ENCODE results near the gene MAN2B1.
A peak's percentile ranks its signal among the peaks of the same experiment; 100 is the strongest.

Gene MAN2B1

DNA sequence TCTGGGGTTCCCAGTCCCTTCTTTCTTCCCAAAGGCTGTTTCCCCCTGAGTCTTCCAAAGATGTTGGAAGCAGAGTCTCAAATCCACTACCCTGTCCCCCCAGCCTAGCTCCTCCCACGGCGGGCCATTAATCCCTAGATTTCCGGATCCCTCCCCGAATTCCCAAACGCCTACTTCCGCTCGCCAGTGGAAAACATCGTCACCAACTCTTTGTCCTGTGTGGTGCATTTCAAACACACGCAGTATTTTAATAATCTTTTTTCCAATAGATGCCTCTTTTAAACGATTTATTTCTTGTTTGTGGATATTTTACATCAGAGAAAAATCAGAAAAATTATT lies 55.2 kb downstream of the MAN2B1 start:
- no peak for DNase-seq (ENCODE audit: low read depth)

GRCh38 chr19:12610540-12611360 lies 55.8 kb downstream of the MAN2B1 start, which contains the start of the genes ZNF490 and ZNF791:
ZNF490 (minus strand) TSS chr19:12610813; CDS start chr19:12610680, 133 bp downstream.
ZNF791 (plus strand) TSS chr19:12610920; CDS start chr19:12611080, 160 bp downstream.
- DNase-seq (ENCODE audit: low read depth), result peak; percentile 88

DNA sequence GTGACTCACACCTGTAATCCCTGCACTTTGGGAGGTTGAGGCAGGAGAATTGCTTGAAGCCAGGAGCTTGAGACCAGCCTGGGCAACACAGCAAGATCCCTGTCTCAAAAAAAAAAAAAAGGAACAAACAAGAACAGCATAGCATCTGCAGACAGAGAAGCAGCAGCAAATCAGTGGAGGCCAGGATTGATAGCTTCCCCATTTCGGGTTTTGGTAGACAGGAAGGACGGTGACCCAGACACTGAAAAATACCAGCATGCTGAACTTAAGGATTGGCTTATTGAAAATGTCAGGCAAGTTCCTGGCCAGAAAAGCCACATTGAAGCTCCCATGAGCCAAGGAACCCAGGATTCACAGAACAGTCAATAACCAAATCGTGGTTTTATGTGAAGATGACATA lies 58.9 kb downstream of the MAN2B1 start:
- DNase-seq (ENCODE audit: low read depth), result no peak

DNA sequence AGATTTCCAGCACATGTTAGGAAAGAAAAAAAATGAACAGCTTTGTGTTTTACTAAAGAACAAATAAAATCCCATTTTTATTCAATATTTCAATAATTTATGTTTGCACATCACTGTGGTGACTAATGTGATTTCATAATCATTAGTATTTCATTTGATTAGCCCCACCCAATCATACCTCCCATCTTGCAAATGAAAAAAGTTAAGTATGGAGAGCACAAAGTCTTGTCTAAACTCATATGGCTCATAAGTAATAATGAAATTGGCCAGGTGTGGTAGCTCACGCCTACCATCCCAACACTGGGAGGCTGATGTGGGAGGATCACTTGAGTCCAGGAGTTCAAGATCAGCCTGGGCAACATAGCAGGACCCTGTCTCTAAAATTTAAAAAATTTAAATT lies 59.7 kb downstream of the MAN2B1 start:
- DNase-seq (ENCODE audit: low read depth), result no peak

DNA sequence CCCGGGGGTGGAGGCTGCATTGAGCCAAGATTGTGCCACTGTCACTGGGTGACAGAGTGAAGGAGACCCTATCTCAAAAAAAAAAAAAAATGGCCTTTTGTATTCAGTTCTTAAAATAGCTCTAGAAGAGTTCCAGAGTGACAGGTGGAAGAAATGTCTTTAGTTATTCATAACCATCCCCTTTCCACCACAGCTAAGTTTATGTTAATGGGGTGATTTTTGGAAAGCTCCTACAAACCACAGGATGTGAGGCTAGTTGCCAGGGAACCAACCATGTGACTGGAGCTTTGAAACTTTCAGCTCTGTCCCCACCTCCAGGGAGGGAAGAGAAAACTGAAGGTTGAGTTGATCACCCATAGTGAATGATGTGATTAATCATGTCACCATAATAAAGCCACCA lies 62.8 kb downstream of the MAN2B1 start:
- DNase-seq (ENCODE audit: low read depth), result no peak

DNA sequence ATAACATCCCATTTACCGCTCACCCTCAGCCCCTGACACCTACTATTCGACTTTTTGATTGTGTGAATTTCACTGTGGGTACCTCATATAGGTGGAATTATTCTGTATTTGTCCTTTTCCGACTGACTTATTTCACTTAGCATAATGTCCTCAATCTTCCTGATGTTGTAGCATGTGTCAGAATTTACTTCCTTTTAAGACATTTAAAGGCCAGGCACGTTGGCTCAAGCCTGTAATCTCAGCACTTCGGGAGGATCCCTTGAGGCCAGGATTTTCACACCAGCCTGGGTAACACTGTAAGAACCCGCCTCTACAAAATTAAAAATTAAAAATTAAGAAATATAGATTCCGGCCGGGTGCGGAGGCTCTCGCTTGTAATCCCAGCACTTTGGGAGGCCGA lies 68.9 kb downstream of the MAN2B1 start:
- no peak for DNase-seq (ENCODE audit: low read depth)

DNA sequence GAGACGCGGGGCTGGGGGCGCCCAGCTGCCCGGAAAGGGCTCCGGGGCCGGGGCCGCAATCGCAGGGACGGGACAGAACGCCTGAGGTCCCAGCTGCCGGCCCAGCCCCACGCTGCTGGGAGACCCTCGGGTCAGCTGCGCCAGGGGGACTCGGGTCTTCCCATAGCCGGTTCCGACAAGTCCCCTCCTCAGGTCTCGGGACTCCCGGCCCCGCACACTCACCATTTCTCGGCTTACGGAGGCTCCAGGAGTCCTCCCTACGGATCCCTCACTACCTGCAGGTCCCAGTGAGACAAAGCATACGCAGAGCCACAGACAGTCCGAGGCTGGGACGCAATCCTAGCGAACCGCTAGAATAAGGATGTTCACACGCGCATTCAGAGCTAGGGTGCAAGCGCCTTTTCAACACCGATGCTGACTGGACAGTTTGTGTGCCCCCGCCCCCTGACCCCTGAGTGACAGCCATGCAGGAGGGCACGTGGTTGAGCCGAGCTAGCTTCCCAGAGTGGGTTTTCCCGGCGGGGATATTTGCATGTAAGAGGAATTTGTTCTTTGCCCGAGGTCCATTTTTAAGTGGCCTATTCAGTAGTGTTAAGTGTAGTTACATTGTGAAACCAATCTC lies 69.5 kb downstream of the MAN2B1 start:
- no peak for DNase-seq (ENCODE audit: low read depth)
